AG10803 (cell line): ENCODE measurements around the gene KRABD2.
"Not testable (repeated sequence)": the region's sequence is repeated elsewhere in the genome, so short reads cannot be mapped to it uniquely, and the experiment has no call there.

Experiments
- DNase-seq: peaks from one replicate; pipeline ENCODE4 v3.0.0; 2010; ENCODE audit warnings: low read depth
- H3K4me3 ChIP-seq: 2 replicates; pipeline ENCODE4 v1.5.1; 2011; ENCODE audit warnings: mild to moderate bottlenecking, low read length, control low read depth
- CTCF ChIP-seq: conservative IDR thresholded peaks from 2 replicates; pipeline ENCODE4 v1.5.1; 2011; ENCODE audit warnings: mild to moderate bottlenecking, low read length, control low read depth, inconsistent platforms

Gene KRABD2

GRCh38 chr17:8382052-8382879 is 5.8 kb upstream of the KRABD2 start:
- peak overlapping the region; percentile 92 for H3K4me3 ChIP-seq
- no peak for DNase-seq
- no peak for TF ChIP-seq CTCF

- no peak overlapping the region for H3K4me3 ChIP-seq
Observed at GRCh38 chr17:8380049-8380448, 3.5 kb upstream of the KRABD2 start.

GRCh38 chr17:8378117-8378516 is 1.6 kb upstream of the KRABD2 start:
- H3K4me3 ChIP-seq, DNase-seq: not testable (repeated sequence)

More at GRCh38 chr17:8380049-8380448, 3.5 kb upstream of the KRABD2 start:
- no peak for DNase-seq
- no peak for TF ChIP-seq CTCF

- H3K4me3 ChIP-seq, result no peak overlapping the region
- DNase-seq, result no peak
- no peak for TF ChIP-seq CTCF
Observed at GRCh38 chr17:8377422-8377821, 918 bp upstream of the KRABD2 start.

- no peak for TF ChIP-seq CTCF
- H3K4me3 ChIP-seq, result peak overlapping the region; percentile 88
- no peak for DNase-seq
Observed at GRCh38 chr17:8375738-8376259, 705 bp downstream of the KRABD2 start.

- not testable (repeated sequence) for DNase-seq
Observed at GRCh38 chr17:8373856-8374255, 2.6 kb downstream of the KRABD2 start.

GRCh38 chr17:8372422-8372821 is 4.1 kb downstream of the KRABD2 start:
- no peak for DNase-seq
- TF ChIP-seq CTCF, result no peak
- H3K4me3 ChIP-seq, result no peak overlapping the region

More at GRCh38 chr17:8373856-8374255, 2.6 kb downstream of the KRABD2 start:
- not testable (repeated sequence) for H3K4me3 ChIP-seq

GRCh38 chr17:8371786-8372185 is 4.7 kb downstream of the KRABD2 start:
- no peak overlapping the region for H3K4me3 ChIP-seq
- no peak for TF ChIP-seq CTCF
- no peak for DNase-seq
